HepG2 (cell line): ENCODE data around the gene BRD2. TPM values are rescaled to one million over a fixed set of nuclear protein-coding genes. Genes with fewer than 3 reads are reported as not detected.

Experiments
- ATF7 ChIP-seq, 2 experiments: fragments of 450-650 bp in 1 of 2; sonication (generic) in 1 of 2; formaldehyde crosslinking in 1 of 2; IDR thresholded peaks; 2 replicates each; pipeline versions ENCODE4 v1.4.0 to v1.6.1; 2016 to 2020; ENCODE audit warnings: antibody characterized with exemption in 1 of 2, mild to moderate bottlenecking in 1 of 2, missing genetic modification reagents in 1 of 2
- ATF7-NPFF ChIP-seq: sonication (generic); formaldehyde crosslinking; IDR thresholded peaks from 2 replicates; pipeline ENCODE4 v1.8.1; 2023; ENCODE audit warnings: mild to moderate bottlenecking, low read depth, missing genetic modification reagents, moderate library complexity
- SNAPC2 ChIP-seq: sonication (generic); formaldehyde crosslinking; IDR thresholded peaks from 2 replicates; pipeline ENCODE4 v1.8.1; 2022; ENCODE audit warnings: mild to moderate bottlenecking, missing genetic modification reagents
- TAF1 ChIP-seq: sonication (generic); formaldehyde crosslinking; IDR thresholded peaks from 2 replicates; pipeline ENCODE4 v1.4.0; 2020; ENCODE audit warnings: missing genetic modification reagents
- THYN1 ChIP-seq: sonication (generic); formaldehyde crosslinking; IDR thresholded peaks from 2 replicates; pipeline ENCODE4 v1.8.1; 2023; ENCODE audit warnings: low read depth, mild to moderate bottlenecking, moderate library complexity, missing genetic modification reagents, borderline replicate concordance
- YEATS2 ChIP-seq: sonication (generic); formaldehyde crosslinking; IDR thresholded peaks from 2 replicates; pipeline ENCODE4 v1.4.0; 2020; ENCODE audit warnings: missing genetic modification reagents, borderline replicate concordance
- ZBTB39 ChIP-seq: sonication (generic); formaldehyde crosslinking; IDR thresholded peaks from 2 replicates; pipeline ENCODE4 v1.5.0; 2020; ENCODE audit warnings: missing genetic modification reagents
- ZBTB7A ChIP-seq: sonication (generic); formaldehyde crosslinking; IDR thresholded peaks from 2 replicates; pipeline ENCODE4 v1.8.0; 2022; ENCODE audit warnings: mild to moderate bottlenecking, missing genetic modification reagents
- ZFP90 ChIP-seq: sonication (generic); formaldehyde crosslinking; IDR thresholded peaks from 2 replicates; pipeline ENCODE4 v1.8.0; 2022; ENCODE audit warnings: missing genetic modification reagents, mild to moderate bottlenecking, inconsistent platforms, borderline replicate concordance
- ZNF335 ChIP-seq: sonication (generic); formaldehyde crosslinking; IDR thresholded peaks from 2 replicates; pipeline ENCODE4 v1.4.0; 2020; ENCODE audit warnings: missing genetic modification reagents
- ZNF33B ChIP-seq: sonication (generic); formaldehyde crosslinking; IDR thresholded peaks from 2 replicates; pipeline ENCODE4 v1.5.1; 2020; ENCODE audit warnings: mild to moderate bottlenecking, missing genetic modification reagents
- ZNF460 ChIP-seq: sonication (generic); formaldehyde crosslinking; IDR thresholded peaks from 2 replicates; pipeline ENCODE4 v1.5.1; 2020; ENCODE audit warnings: missing genetic modification reagents, mild to moderate bottlenecking, borderline replicate concordance
- ZNF496 ChIP-seq: sonication (generic); formaldehyde crosslinking; IDR thresholded peaks from 2 replicates; pipeline ENCODE4 v1.8.1; 2023; ENCODE audit warnings: mild to moderate bottlenecking, moderate library complexity, missing genetic modification reagents; ENCODE audit not compliant: insufficient replicate concordance
- ZNF564 ChIP-seq: sonication (generic); formaldehyde crosslinking; IDR thresholded peaks from 2 replicates; pipeline ENCODE4 v1.8.1; 2023; ENCODE audit warnings: mild to moderate bottlenecking, missing genetic modification reagents
- ZNF614 ChIP-seq: IDR thresholded peaks from 2 replicates; pipeline ENCODE4 v1.6.1; 2018; ENCODE audit warnings: missing biosample characterization, missing genetic modification reagents, inconsistent platforms, borderline replicate concordance
- ZNF674 ChIP-seq: sonication (generic); formaldehyde crosslinking; IDR thresholded peaks from 2 replicates; pipeline ENCODE4 v1.5.0; 2020; ENCODE audit warnings: low read depth, mild to moderate bottlenecking, missing genetic modification reagents
- ZNF704 ChIP-seq: sonication (generic); formaldehyde crosslinking; IDR thresholded peaks from 2 replicates; pipeline ENCODE4 v1.8.1; 2023; ENCODE audit warnings: mild to moderate bottlenecking, inconsistent platforms, moderate library complexity, missing genetic modification reagents, borderline replicate concordance
- ZSCAN22 ChIP-seq: sonication (generic); formaldehyde crosslinking; IDR thresholded peaks from 2 replicates; pipeline ENCODE4 v1.4.0; 2020; ENCODE audit warnings: mild to moderate bottlenecking, missing genetic modification reagents
- ZSCAN9 ChIP-seq: IDR thresholded peaks from 2 replicates; pipeline ENCODE4 v1.6.1; 2016; ENCODE audit warnings: borderline replicate concordance
- polyA plus RNA-seq, 8 experiments: library from polyadenylated mRNA; depleted of rRNA in 3 of 8; stranded (reverse) in 7 of 8; unstranded in 1 of 8; fragments of >200 nt; fragmentation: Illumina TruSeq in 4 of 8; extraction: Trizol in 4 of 8; gene quantifications; 2 replicates each; pipeline versions ENCODE4 v1.2.1 to v1.2.3, GENCODE V29; 2011 to 2016; ENCODE audit warnings: low read depth in 4 of 8, missing spikeins in 1 of 8, mixed read lengths in 1 of 8; ENCODE audit not compliant: insufficient read depth in 1 of 8
- total RNA-seq, 5 experiments: library from RNA; depleted of rRNA; stranded (reverse); fragments of >200 nt; fragmentation: Illumina TruSeq; extraction: Trizol; gene quantifications; 2 replicates each; pipeline ENCODE4 v1.2.3, GENCODE V29; 2016; ENCODE audit warnings: low read depth in 1 of 5
- TF ChIP-seq, protein P1 (sequence below): sonication (generic); formaldehyde crosslinking; IDR thresholded peaks from 2 replicates; pipeline ENCODE4 v1.5.0; 2020; ENCODE audit warnings: mild to moderate bottlenecking, missing genetic modification reagents, moderate library complexity

The BRD2 gene
- total and polyA plus RNA-seq, 2 of the 13 experiments (the other 11 are each of a cell fraction or from before 2014, with no cell fraction given): 143 to 202 TPM

DNA sequence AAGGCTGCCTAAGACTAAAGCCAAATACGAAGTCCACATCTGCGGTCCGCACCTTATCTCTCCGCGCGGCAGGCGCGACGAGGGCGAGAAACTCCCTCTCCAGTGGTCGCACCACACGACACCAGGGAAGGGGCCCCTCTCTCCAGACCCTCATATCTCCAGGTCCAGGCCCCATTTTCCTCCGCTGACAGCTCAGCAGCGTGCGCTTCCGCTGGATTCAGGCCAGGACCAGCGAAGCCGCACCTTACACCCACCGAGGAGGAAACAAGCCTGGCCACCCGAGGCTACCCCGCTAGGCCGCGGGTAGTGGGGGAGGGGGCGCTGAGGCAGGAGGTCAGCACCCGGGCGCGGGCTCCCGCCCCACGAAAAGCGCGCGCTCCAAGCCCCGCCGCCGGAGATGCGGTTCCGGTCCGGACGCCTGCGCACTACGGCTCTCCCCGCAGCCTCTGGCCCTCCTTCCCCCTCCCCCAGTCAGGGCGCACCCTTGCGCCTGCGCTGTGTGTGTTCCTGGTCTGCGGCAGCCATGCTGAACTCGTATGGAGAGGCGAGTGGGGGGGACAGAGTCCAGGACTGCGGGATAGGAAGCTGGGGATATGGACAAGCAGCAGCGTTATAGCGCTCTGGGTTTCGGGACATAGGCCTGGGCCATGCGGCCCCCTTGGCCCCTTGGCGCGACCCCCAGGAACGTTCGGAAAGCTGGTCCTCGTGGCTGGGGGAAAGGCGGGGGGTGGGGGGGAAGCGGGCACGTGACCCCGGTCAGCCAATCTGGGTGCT, at the start of gene BRD2 (continued):
- TF ChIP-seq, protein P1, sequence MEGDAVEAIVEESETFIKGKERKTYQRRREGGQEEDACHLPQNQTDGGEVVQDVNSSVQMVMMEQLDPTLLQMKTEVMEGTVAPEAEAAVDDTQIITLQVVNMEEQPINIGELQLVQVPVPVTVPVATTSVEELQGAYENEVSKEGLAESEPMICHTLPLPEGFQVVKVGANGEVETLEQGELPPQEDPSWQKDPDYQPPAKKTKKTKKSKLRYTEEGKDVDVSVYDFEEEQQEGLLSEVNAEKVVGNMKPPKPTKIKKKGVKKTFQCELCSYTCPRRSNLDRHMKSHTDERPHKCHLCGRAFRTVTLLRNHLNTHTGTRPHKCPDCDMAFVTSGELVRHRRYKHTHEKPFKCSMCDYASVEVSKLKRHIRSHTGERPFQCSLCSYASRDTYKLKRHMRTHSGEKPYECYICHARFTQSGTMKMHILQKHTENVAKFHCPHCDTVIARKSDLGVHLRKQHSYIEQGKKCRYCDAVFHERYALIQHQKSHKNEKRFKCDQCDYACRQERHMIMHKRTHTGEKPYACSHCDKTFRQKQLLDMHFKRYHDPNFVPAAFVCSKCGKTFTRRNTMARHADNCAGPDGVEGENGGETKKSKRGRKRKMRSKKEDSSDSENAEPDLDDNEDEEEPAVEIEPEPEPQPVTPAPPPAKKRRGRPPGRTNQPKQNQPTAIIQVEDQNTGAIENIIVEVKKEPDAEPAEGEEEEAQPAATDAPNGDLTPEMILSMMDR (CRISPR knock-in tag): peak; percentile 42; the same call in 1 of the 2 replicates
- TF ChIP-seq ZFP90 (CRISPR knock-in tag) (peak; percentile 94; the same call in 1 of the 2 replicates), ZNF564 (CRISPR knock-in tag) (0 out of 2 replicates have a peak, but pooled peaks have one; percentile 74), ZNF335 (CRISPR knock-in tag) (0 out of 2 replicates have a peak, but pooled peaks have one; percentile 26), ZBTB39 (no peak), TAF1 (CRISPR knock-in tag) (peak; percentile 84), YEATS2 (CRISPR knock-in tag) (peak; percentile 80), SNAPC2 (CRISPR knock-in tag) (peak; percentile 94), ZSCAN9 (0 out of 2 replicates have a peak, but pooled peaks have one; percentile 53), ZNF704 (CRISPR knock-in tag) (peak; percentile 93; the same call in 1 of the 2 replicates), ZNF614 (CRISPR knock-in tag) (peak; percentile 93; the same call in 1 of the 2 replicates), THYN1 (peak; percentile 92; the same call in 1 of the 2 replicates), ZNF460 (CRISPR knock-in tag) (no peak; the same call in 1 of the 2 replicates), ZNF33B (CRISPR knock-in tag) (peak; percentile 73; the same call in 1 of the 2 replicates), ZSCAN22 (CRISPR knock-in tag) (no peak), ZNF674 (CRISPR knock-in tag) (peak; percentile 74; the same call in 1 of the 2 replicates), ATF7 (IDR thresholded peaks at IDR 0.05) (no peak), ATF7 (CRISPR knock-in tag; IDR thresholded peaks at IDR 0.05) (peak; percentile 83; the same call in 1 of the 2 replicates), ZNF496 (CRISPR knock-in tag) (no peak), ZBTB7A (CRISPR knock-in tag) (peak; percentile 53; the same call in 1 of the 2 replicates), ATF7-NPFF (CRISPR knock-in tag) (peak; percentile 100)
